OCI-LY1 (cell line): ENCODE results near the gene TMTC4.
A peak's percentile ranks its signal among the peaks of the same experiment; 100 is the strongest.

Experiments
- H2AFZ ChIP-seq: fragments of 200-600 bp; sonication (generic), shearing (Covaris generic); 2 replicates; pipeline ENCODE4 v1.6.0; 2014; ENCODE audit warnings: antibody characterized with exemption, mild to moderate bottlenecking, low read length
- H3F3A ChIP-seq: fragments of 200-600 bp; sonication (generic), shearing (Covaris generic); 2 replicates; pipeline ENCODE4 v1.6.0; 2014; ENCODE audit warnings: mild to moderate bottlenecking, antibody characterized with exemption, low read length, moderate library complexity; ENCODE audit not compliant: insufficient read depth
- H3K27ac ChIP-seq: fragments of 200-600 bp; sonication (generic); 2 replicates; pipeline ENCODE4 v1.5.1; 2014; ENCODE audit warnings: low read length, mixed run types, mild to moderate bottlenecking, low read depth; ENCODE audit not compliant: poor library complexity, severe bottlenecking
- H3K27me3 ChIP-seq: fragments of 200-600 bp; sonication (generic); 2 replicates; pipeline ENCODE4 v1.6.0; 2014; ENCODE audit warnings: antibody characterized with exemption, mild to moderate bottlenecking, low read length, moderate library complexity; ENCODE audit not compliant: insufficient read depth
- H3K36me3 ChIP-seq: fragments of 200-600 bp; sonication (generic); 2 replicates; pipeline ENCODE4 v1.6.1; 2014; ENCODE audit warnings: mild to moderate bottlenecking, antibody characterized with exemption, low read length, moderate library complexity, mixed read lengths; ENCODE audit not compliant: insufficient read depth
- H3K4me1 ChIP-seq: fragments of 200-600 bp; sonication (generic); 2 replicates; pipeline ENCODE4 v1.5.1; 2014; ENCODE audit warnings: mild to moderate bottlenecking, low read length, moderate library complexity; ENCODE audit not compliant: insufficient read depth, severe bottlenecking
- H3K4me2 ChIP-seq: fragments of 200-600 bp; sonication (generic), shearing (Covaris generic); 2 replicates; pipeline ENCODE4 v1.6.1; 2014; ENCODE audit warnings: low read length
- H3K4me3 ChIP-seq: fragments of 200-600 bp; sonication (generic); 2 replicates; pipeline ENCODE4 v1.5.1; 2014; ENCODE audit warnings: low read length, low read depth, mild to moderate bottlenecking, mixed read lengths; ENCODE audit not compliant: poor library complexity, severe bottlenecking
- H3K79me2 ChIP-seq: fragments of 200-600 bp; shearing (Covaris generic); 2 replicates; pipeline ENCODE4 v1.6.1; 2016; ENCODE audit warnings: mixed run types, low read length, mixed read lengths; ENCODE audit not compliant: insufficient read depth
- H3K9ac ChIP-seq: fragments of 200-600 bp; sonication (generic), shearing (Covaris generic); 2 replicates; pipeline ENCODE4 v1.6.1; 2014; ENCODE audit warnings: mild to moderate bottlenecking, low read length, mixed read lengths
- H3K9me2 ChIP-seq: fragments of 200-600 bp; sonication (generic), shearing (Covaris generic); 2 replicates; pipeline ENCODE4 v1.6.1; 2014; ENCODE audit warnings: low read depth, mild to moderate bottlenecking, low read length, mixed read lengths
- H3K9me3 ChIP-seq: fragments of 200-600 bp; shearing (Covaris generic); 2 replicates; pipeline ENCODE4 v1.6.1; 2014; ENCODE audit warnings: low read length, mixed read lengths
- H4K20me1 ChIP-seq: fragments of 200-600 bp; sonication (generic), shearing (Covaris generic); 2 replicates; pipeline ENCODE4 v1.6.0; 2016; ENCODE audit warnings: mild to moderate bottlenecking, low read length; ENCODE audit not compliant: insufficient read depth
- EZH2 ChIP-seq: fragments of 200-600 bp; sonication (generic), shearing (Covaris generic); IDR thresholded peaks from 2 replicates; pipeline ENCODE4 v1.8.0; 2017; ENCODE audit warnings: borderline replicate concordance, mixed run types, mild to moderate bottlenecking, antibody characterized with exemption, low read length, moderate library complexity, mixed read lengths
- TF ChIP-seq, protein P1 (sequence below): fragments of 200-600 bp; sonication (generic), shearing (Covaris generic); IDR thresholded peaks from 2 replicates; pipeline ENCODE4 v1.5.1; 2017; ENCODE audit warnings: mild to moderate bottlenecking, antibody characterized with exemption, low read length, moderate library complexity, mixed read lengths

Gene TMTC4

DNA sequence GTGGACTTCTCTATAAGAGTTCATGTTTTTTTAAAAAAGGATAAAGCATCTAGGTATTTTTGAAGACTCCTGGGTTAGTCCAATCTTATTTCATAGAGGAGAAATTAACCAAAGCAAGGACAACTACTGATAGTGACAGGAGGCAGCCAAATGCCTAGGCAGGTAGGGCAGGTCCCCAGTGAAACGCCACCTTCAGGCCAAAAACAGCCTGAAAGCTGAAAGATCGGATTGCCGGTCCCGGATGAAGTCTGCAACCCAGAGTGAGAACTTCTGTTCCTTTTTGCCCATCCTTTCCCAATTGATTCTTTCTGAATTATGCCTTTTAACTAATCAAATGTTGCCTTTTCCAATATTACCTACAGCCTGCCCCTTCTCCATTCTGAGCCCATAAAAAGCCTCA lies 79.9 kb downstream of the TMTC4 start:
- H3F3A ChIP-seq: no peaks in the 10 kb centered on the region
- no peak overlapping the region for H3K27ac ChIP-seq
- no peak overlapping the region for H2AFZ ChIP-seq
- H3K79me2 ChIP-seq: no peaks in the 10 kb centered on the region
- H3K9me3 ChIP-seq: no peaks in the 10 kb centered on the region
- H3K9me2 ChIP-seq: no peaks in the 10 kb centered on the region
- H3K27me3 ChIP-seq: no peaks in the 10 kb centered on the region
- H3K4me3 ChIP-seq: no peak overlapping the region
- TF ChIP-seq EZH2: no peak
- TF ChIP-seq, protein P1, sequence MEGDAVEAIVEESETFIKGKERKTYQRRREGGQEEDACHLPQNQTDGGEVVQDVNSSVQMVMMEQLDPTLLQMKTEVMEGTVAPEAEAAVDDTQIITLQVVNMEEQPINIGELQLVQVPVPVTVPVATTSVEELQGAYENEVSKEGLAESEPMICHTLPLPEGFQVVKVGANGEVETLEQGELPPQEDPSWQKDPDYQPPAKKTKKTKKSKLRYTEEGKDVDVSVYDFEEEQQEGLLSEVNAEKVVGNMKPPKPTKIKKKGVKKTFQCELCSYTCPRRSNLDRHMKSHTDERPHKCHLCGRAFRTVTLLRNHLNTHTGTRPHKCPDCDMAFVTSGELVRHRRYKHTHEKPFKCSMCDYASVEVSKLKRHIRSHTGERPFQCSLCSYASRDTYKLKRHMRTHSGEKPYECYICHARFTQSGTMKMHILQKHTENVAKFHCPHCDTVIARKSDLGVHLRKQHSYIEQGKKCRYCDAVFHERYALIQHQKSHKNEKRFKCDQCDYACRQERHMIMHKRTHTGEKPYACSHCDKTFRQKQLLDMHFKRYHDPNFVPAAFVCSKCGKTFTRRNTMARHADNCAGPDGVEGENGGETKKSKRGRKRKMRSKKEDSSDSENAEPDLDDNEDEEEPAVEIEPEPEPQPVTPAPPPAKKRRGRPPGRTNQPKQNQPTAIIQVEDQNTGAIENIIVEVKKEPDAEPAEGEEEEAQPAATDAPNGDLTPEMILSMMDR: peak; percentile 74
- no peaks in the 10 kb centered on the region for H3K4me1 ChIP-seq
- H3K36me3 ChIP-seq: no peaks in the 10 kb centered on the region
- no peak overlapping the region for H3K9ac ChIP-seq
- no peak overlapping the region for H3K4me2 ChIP-seq
- no peaks in the 10 kb centered on the region for H4K20me1 ChIP-seq

DNA sequence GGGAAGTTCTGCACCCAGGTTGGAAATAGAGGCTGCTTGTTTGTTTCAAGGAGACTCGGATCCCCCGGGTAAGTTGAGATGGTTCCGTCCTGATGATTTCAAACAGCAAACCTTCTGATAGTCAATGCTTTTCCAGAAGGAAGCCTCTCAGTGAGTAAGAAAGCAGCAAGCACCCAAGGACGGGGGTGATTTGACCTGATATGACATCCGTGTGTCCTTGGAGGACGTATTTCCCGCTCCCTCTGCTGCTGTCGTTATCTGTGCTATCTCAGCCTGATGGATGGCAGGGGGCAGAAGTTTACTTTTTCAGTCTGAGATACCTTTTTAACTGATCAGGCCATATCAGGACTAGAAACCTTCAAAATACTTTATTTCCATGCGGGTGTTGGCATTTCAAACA lies 80.3 kb downstream of the TMTC4 start:
- no peaks in the 10 kb centered on the region for H3K9me3 ChIP-seq
- H3K9ac ChIP-seq: no peak overlapping the region
- no peaks in the 10 kb centered on the region for H3K9me2 ChIP-seq
- H3F3A ChIP-seq: no peaks in the 10 kb centered on the region
- H4K20me1 ChIP-seq: no peaks in the 10 kb centered on the region
- no peaks in the 10 kb centered on the region for H3K27me3 ChIP-seq
- no peaks in the 10 kb centered on the region for H3K79me2 ChIP-seq
- H3K36me3 ChIP-seq: no peaks in the 10 kb centered on the region
- H3K4me1 ChIP-seq: peaks cover under 1% of the 10 kb centered on the region
- TF ChIP-seq, protein P1: no peak
- TF ChIP-seq EZH2: no peak
- H3K4me2 ChIP-seq: no peak overlapping the region
- no peak overlapping the region for H3K27ac ChIP-seq
- no peak overlapping the region for H3K4me3 ChIP-seq
- no peak overlapping the region for H2AFZ ChIP-seq

DNA sequence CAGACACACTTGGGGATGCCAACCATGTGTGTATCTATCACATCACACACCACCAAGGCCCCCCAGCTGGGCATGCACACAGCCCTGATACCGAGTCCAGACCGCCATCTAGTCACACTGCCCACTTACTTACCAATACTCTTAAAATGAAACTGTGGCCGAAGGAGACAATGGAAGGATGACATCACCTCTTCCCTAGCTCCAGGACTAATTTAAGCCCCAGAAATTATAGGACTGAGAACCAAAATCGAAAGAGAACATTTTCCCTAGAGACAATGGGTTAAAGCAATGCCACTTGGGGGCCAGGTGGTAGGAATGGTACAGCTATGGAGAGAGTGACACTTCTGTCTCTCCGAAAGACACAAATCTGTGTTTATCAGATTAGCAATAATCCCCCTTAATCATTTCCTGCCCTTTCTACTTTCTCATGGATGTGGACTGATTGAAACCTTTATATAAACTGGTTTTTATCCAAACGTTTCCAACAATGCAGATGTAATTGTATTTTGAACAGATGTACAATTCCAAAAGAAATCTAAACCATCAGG lies 85.3 kb downstream of the TMTC4 start:
- TF ChIP-seq EZH2: no peak
- TF ChIP-seq, protein P1: no peak
- peak overlapping the region; percentile 55 for H3K4me2 ChIP-seq
- H3K27ac ChIP-seq: no peak overlapping the region

More for the DNA sequence above, 85.3 kb downstream of the TMTC4 start:
- Histone ChIP-seq H3K9me2 (no peaks in the 10 kb centered on the region), H3K4me3 (peak overlapping the region; percentile 71), H2AFZ (peak overlapping the region; percentile 69; the same call in 1 of the 2 replicates), H3K4me1 (peaks cover 13% of the 10 kb centered on the region), H3K9me3 (no peaks in the 10 kb centered on the region), H3K36me3 (no peaks in the 10 kb centered on the region), H3K79me2 (no peaks in the 10 kb centered on the region), H3K27me3 (no peaks in the 10 kb centered on the region), H3F3A (no peaks in the 10 kb centered on the region), H4K20me1 (no peaks in the 10 kb centered on the region), H3K9ac (no peak overlapping the region; the same call in 1 of the 2 replicates)
